Left lobe of liver (tissue), 2 donors: ENCODE measurements around the gene PSTPIP1. TPM values are rescaled to one million over a fixed set of nuclear protein-coding genes. Genes with fewer than 3 reads are reported as not detected.

Source experiments
- ATAC-seq: fragments of 200-7000 bp; cut with Tn5 transposase; one replicate; pipeline ENCODE4 v1.9.1; 2020; ENCODE audit warnings: mild to moderate bottlenecking, moderate library complexity
- DNase-seq: peaks from one replicate; pipeline ENCODE4 v3.0.0-alpha.2; 2020; ENCODE audit warnings: low spot score
- total RNA-seq: library from RNA; stranded (reverse); gene quantifications from one replicate; pipeline ENCODE4 v1.2.1, GENCODE V29; 2021
- donor health status: DM: no; HTN: no; CAD: no; lungs with moderate emphysema.
- donor health status: DM: no; HTN: yes; CAD: no.

PSTPIP1 gene
- total RNA-seq, 1 donor from 2014 or later: 1.5 TPM

GRCh38 chr15:76998663-76999285 is 3.8 kb downstream of the PSTPIP1 start:
- no peak for ATAC-seq
- DNase-seq: no peak

GRCh38 chr15:76999996-77000395 is 5.1 kb downstream of the PSTPIP1 start:
- no peak for ATAC-seq
- no peak for DNase-seq

- DNase-seq (no peak), ATAC-seq (no peak)
Observed at GRCh38 chr15:77001351-77001750, 6.4 kb downstream of the PSTPIP1 start.

GRCh38 chr15:77001966-77002365 is 7.0 kb downstream of the PSTPIP1 start:
- DNase-seq (no peak), ATAC-seq (no peak)

GRCh38 chr15:77002436-77002835 is 7.5 kb downstream of the PSTPIP1 start:
- DNase-seq (no peak), ATAC-seq (no peak)

GRCh38 chr15:77002954-77003912 is 8.3 kb downstream of the PSTPIP1 start:
- peak; percentile 54 for ATAC-seq
- no peak for DNase-seq

- ATAC-seq (peak; percentile 42), DNase-seq (no peak)
Observed at GRCh38 chr15:77004189-77004588, 9.3 kb downstream of the PSTPIP1 start.

GRCh38 chr15:77009176-77009575 is 14.2 kb downstream of the PSTPIP1 start:
- DNase-seq (no peak), ATAC-seq (no peak)

- ATAC-seq (peak; percentile 26), DNase-seq (no peak)
Observed at GRCh38 chr15:77009646-77010311, 14.9 kb downstream of the PSTPIP1 start.

GRCh38 chr15:77010312-77010686 is 15.4 kb downstream of the PSTPIP1 start:
- peak; percentile 62 for ATAC-seq
- no peak for DNase-seq

- DNase-seq (no peak), ATAC-seq (no peak)
Observed at GRCh38 chr15:77010857-77011256, 15.9 kb downstream of the PSTPIP1 start.

GRCh38 chr15:77012117-77012712 is 17.3 kb downstream of the PSTPIP1 start:
- DNase-seq (no peak), ATAC-seq (no peak)

- ATAC-seq (no peak), DNase-seq (no peak)
Observed at GRCh38 chr15:77012868-77013267, 17.9 kb downstream of the PSTPIP1 start.

GRCh38 chr15:77013776-77014131 is 18.8 kb downstream of the PSTPIP1 start:
- no peak for DNase-seq
- ATAC-seq: no peak

GRCh38 chr15:77014132-77015081 is 19.5 kb downstream of the PSTPIP1 start:
- ATAC-seq: peak; percentile 32
- DNase-seq: no peak

GRCh38 chr15:77015646-77016320 is 20.9 kb downstream of the PSTPIP1 start:
- ATAC-seq (no peak), DNase-seq (no peak)

GRCh38 chr15:77016321-77016695 is 21.4 kb downstream of the PSTPIP1 start:
- no peak for DNase-seq

GRCh38 chr15:77017091-77017660 is 22.2 kb downstream of the PSTPIP1 start:
- no peak for DNase-seq
- ATAC-seq: no peak

More at GRCh38 chr15:77016321-77016695, 21.4 kb downstream of the PSTPIP1 start:
- no peak for ATAC-seq
